ENCODE measurements around the gene PNMT. TPM values are rescaled to one million over a fixed set of nuclear protein-coding genes. Genes with fewer than 3 reads are reported as not detected.

PNMT gene
- total RNA-seq, 4 donors from 2014 or later, result 3.8 to 5.0 (median 4.7) TPM; not detected in 1

DNA sequence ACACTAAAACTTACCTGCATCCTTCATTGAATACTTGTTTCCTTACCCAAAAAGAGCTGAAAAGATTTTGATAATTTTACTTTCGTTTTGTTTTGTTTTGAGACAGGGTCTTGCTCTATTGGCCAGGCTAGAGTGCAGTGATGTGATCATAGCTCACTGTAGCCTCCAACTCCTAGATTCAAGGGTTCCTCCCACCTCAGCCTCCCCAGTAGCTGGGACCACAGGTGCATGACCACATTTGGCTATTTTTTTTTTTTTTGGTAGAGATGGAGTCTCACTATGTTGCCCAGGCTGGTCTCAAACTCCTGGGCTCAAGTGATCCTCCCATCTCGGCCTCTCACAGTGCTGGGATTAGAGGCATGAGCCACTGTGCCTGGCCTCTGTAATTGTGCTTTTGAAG is 13.1 kb upstream of the PNMT start:
- intact Hi-C loops (cut with DNase I; ENCODE audit: low total_unique reads), result no loop called here
- Histone ChIP-seq H3K9me3 (no peaks in the 10 kb centered on the region), H3K27ac (no peak overlapping the region), H3K4me3 (no peak overlapping the region), H3K27me3 (no peaks in the 10 kb centered on the region), H3K4me1 (no peaks in the 10 kb centered on the region), H3K36me3 (no peaks in the 10 kb centered on the region)
- no peak for DNase-seq
- TF ChIP-seq, protein P1, sequence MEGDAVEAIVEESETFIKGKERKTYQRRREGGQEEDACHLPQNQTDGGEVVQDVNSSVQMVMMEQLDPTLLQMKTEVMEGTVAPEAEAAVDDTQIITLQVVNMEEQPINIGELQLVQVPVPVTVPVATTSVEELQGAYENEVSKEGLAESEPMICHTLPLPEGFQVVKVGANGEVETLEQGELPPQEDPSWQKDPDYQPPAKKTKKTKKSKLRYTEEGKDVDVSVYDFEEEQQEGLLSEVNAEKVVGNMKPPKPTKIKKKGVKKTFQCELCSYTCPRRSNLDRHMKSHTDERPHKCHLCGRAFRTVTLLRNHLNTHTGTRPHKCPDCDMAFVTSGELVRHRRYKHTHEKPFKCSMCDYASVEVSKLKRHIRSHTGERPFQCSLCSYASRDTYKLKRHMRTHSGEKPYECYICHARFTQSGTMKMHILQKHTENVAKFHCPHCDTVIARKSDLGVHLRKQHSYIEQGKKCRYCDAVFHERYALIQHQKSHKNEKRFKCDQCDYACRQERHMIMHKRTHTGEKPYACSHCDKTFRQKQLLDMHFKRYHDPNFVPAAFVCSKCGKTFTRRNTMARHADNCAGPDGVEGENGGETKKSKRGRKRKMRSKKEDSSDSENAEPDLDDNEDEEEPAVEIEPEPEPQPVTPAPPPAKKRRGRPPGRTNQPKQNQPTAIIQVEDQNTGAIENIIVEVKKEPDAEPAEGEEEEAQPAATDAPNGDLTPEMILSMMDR (IDR thresholded peaks at IDR 0.05), result no peak
- TF ChIP-seq POLR2A (IDR thresholded peaks at IDR 0.05), result no peak

GRCh38 chr17:39658346-39658745 is 9.9 kb upstream of the PNMT start:
- H3K27ac ChIP-seq, result peak overlapping the region in 1 of 2 donors; percentile 77
- intact Hi-C loops (cut with DNase I; ENCODE audit: low total_unique reads), result no loop called here
- no peaks in the 10 kb centered on the region for H3K36me3 ChIP-seq
- no peak for DNase-seq
- no peaks in the 10 kb centered on the region for H3K4me1 ChIP-seq
- no peak overlapping the region for H3K4me3 ChIP-seq
- H3K9me3 ChIP-seq, result no peaks in the 10 kb centered on the region
- no peaks in the 10 kb centered on the region for H3K27me3 ChIP-seq
- TF ChIP-seq POLR2A (IDR thresholded peaks at IDR 0.05), result no peak
- TF ChIP-seq, protein P1 (IDR thresholded peaks at IDR 0.05), result no peak

- Histone ChIP-seq H3K9me3 (no peaks in the 10 kb centered on the region), H3K4me3 (no peak overlapping the region), H3K36me3 (no peaks in the 10 kb centered on the region), H3K27ac (peak overlapping the region; percentile 15 to 77), H3K4me1 (no peaks in the 10 kb centered on the region), H3K27me3 (no peaks in the 10 kb centered on the region)
- no peak for TF ChIP-seq POLR2A (IDR thresholded peaks at IDR 0.05)
- TF ChIP-seq, protein P1 (IDR thresholded peaks at IDR 0.05), result no peak
- DNase-seq, result no peak
- intact Hi-C loops (cut with DNase I; ENCODE audit: low total_unique reads), result no loop called here
Observed at GRCh38 chr17:39658760-39659159, 9.5 kb upstream of the PNMT start.

- no peaks in the 10 kb centered on the region for H3K36me3 ChIP-seq
- DNase-seq, result no peak
Observed at GRCh38 chr17:39659279-39660010, 8.8 kb upstream of the PNMT start.

GRCh38 chr17:39660011-39660360 is 8.3 kb upstream of the PNMT start:
- no peak for DNase-seq
- H3K36me3 ChIP-seq, result no peaks in the 10 kb centered on the region
- no peaks in the 10 kb centered on the region for H3K9me3 ChIP-seq
- H3K27ac ChIP-seq, result peak overlapping the region; percentile 15 to 77
- TF ChIP-seq, protein P1 (IDR thresholded peaks at IDR 0.05), result no peak
- no peak for TF ChIP-seq POLR2A (IDR thresholded peaks at IDR 0.05)
- H3K27me3 ChIP-seq, result no peaks in the 10 kb centered on the region
- intact Hi-C loops (cut with DNase I; ENCODE audit: low total_unique reads), result no loop called here
- no peak overlapping the region for H3K4me3 ChIP-seq
- no peaks in the 10 kb centered on the region for H3K4me1 ChIP-seq

More at GRCh38 chr17:39659279-39660010, 8.8 kb upstream of the PNMT start:
- Histone ChIP-seq H3K4me3 (no peak overlapping the region), H3K27me3 (no peaks in the 10 kb centered on the region), H3K4me1 (no peaks in the 10 kb centered on the region), H3K9me3 (no peaks in the 10 kb centered on the region), H3K27ac (peak overlapping the region; percentile 15 to 77)
- TF ChIP-seq, protein P1 (IDR thresholded peaks at IDR 0.05), result no peak
- TF ChIP-seq POLR2A (IDR thresholded peaks at IDR 0.05), result no peak
- intact Hi-C loops (cut with DNase I; ENCODE audit: low total_unique reads), result no loop called here

Data from uterus (tissue), 4 donors.